K562 (cell line): Measurements from ENCODE around the gene VCX3A. TPM values are rescaled to one million over a fixed set of nuclear protein-coding genes. Genes with fewer than 3 reads are reported as not detected.

Experiments used
- ATAC-seq: fragments of 200-7000 bp; cut with Tn5 transposase; 3 replicates; pipeline ENCODE4 v1.9.1; 2020; ENCODE audit warnings: moderate library complexity
- BruUV-seq: library from RNA; stranded (reverse); fragments of 400-500 nt; replicated peaks from 2 replicates; lab custom pipeline; 2021; lab: Mats Ljungman, UMichigan
- CTCF ChIA-PET: fragments of 300-600 bp; formaldehyde crosslinking; extraction: SDS; loops from one replicate; lab custom pipeline; 2021; ENCODE audit warnings: low intra/inter-chr PET ratio; lab: Yijun Ruan, JAX
- POLR2A ChIA-PET: fragments of 300-600, 350-650 bp; sonication (Branson Sonifier 250); formaldehyde crosslinking; extraction: SDS; loops from one replicate; lab custom pipeline; 2021; ENCODE audit warnings: antibody characterized with exemption, inconsistent platforms; lab: Yijun Ruan, JAX
- DNase-seq, 4 experiments: peaks; one replicate each; pipeline versions ENCODE4 v3.0.0 to v3.0.0-alpha.2; 2011 to 2018; ENCODE audit warnings: low spot score in 3 of 4, mixed read lengths in 3 of 4; ENCODE audit errors: extremely low read depth in 1 of 4
- FAIRE-seq: peaks from 2 replicates; lab custom pipeline; 2011; peaks lifted over from hg19 to GRCh38; lab: Jason Lieb, UNC
- H2AFZ ChIP-seq: 2 replicates; pipeline ENCODE4 v1.6.0; 2011; ENCODE audit warnings: low read depth, low read length, control low read depth, inconsistent platforms
- H3K27ac ChIP-seq: fragments of 200-600 bp; 3 replicates; pipeline ENCODE4 v1.8.0; 2011; ENCODE audit warnings: low read depth, mild to moderate bottlenecking, control low read depth, inconsistent platforms, low read length, moderate library complexity, mixed read lengths; ENCODE audit errors: extremely low read depth
- H3K27me3 ChIP-seq, 2 experiments: fragments of 300-600 bp in 1 of 2; 2 replicates in 1 of 2; 3 replicates in 1 of 2; pipeline versions ENCODE4 v1.6.0 to v1.8.0; 2011; ENCODE audit warnings: inconsistent platforms in 2 of 2, low read length in 2 of 2, mild to moderate bottlenecking in 1 of 2, mixed read lengths in 1 of 2, moderate library complexity in 1 of 2; ENCODE audit not compliant: control insufficient read depth in 2 of 2, insufficient read depth in 2 of 2
- H3K36me3 ChIP-seq: fragments of 300-600 bp; 3 replicates; pipeline ENCODE4 v1.8.0; 2011; ENCODE audit warnings: mild to moderate bottlenecking, low read length, inconsistent platforms; ENCODE audit not compliant: control insufficient read depth, insufficient read depth
- H3K4me1 ChIP-seq, 2 experiments: fragments of 200-600 bp in 1 of 2; replicated peaks in 1 of 2; 2 replicates in 1 of 2; 3 replicates in 1 of 2; pipeline versions ENCODE4 v1.5.1 to v1.8.0; 2011; ENCODE audit warnings: inconsistent platforms in 2 of 2, low read length in 2 of 2, mild to moderate bottlenecking in 1 of 2, mixed read lengths in 1 of 2, moderate library complexity in 1 of 2; ENCODE audit not compliant: control insufficient read depth in 2 of 2, insufficient read depth in 2 of 2
- H3K4me2 ChIP-seq: 2 replicates; pipeline ENCODE4 v1.6.1; 2011; ENCODE audit warnings: low read length, control low read depth, inconsistent platforms, mixed read lengths; ENCODE audit not compliant: insufficient read depth
- H3K4me3 ChIP-seq: fragments of 200-600 bp; sonication (generic), shearing (Covaris generic); 2 replicates; pipeline ENCODE4 v1.5.1; 2016; ENCODE audit warnings: control low read depth, inconsistent platforms
- H3K79me2 ChIP-seq: fragments of 200-600 bp; 3 replicates; pipeline ENCODE4 v1.8.0; 2011; ENCODE audit warnings: low read length, inconsistent platforms; ENCODE audit not compliant: control insufficient read depth, insufficient read depth
- H3K9ac ChIP-seq, 2 experiments: 2 replicates each; pipeline versions ENCODE4 v1.6.0 to v1.6.1; 2011; ENCODE audit warnings: low read depth in 2 of 2, low read length in 2 of 2, control low read depth in 1 of 2, inconsistent platforms in 1 of 2, mild to moderate bottlenecking in 1 of 2, mixed read lengths in 1 of 2; ENCODE audit not compliant: insufficient read depth in 1 of 2
- H3K9me1 ChIP-seq: one replicate; pipeline ENCODE4 v1.6.0; 2011; ENCODE audit warnings: inconsistent platforms, mild to moderate bottlenecking, low read length, moderate library complexity; ENCODE audit not compliant: control insufficient read depth, insufficient read depth
- H3K9me3 ChIP-seq: replicated peaks from 2 replicates; pipeline ENCODE4 v1.5.1; 2011; ENCODE audit warnings: low read depth, low read length, inconsistent platforms; ENCODE audit not compliant: control insufficient read depth, insufficient read depth
- H4K20me1 ChIP-seq: replicated peaks from 2 replicates; pipeline ENCODE4 v1.6.1; 2011; ENCODE audit warnings: low read length, inconsistent platforms, mixed read lengths; ENCODE audit not compliant: control insufficient read depth, insufficient read depth
- ARNT ChIP-seq, 2 experiments: fragments of 450-650 bp; IDR thresholded peaks; 2 replicates each; pipeline ENCODE4 v1.6.1; 2016; ENCODE audit warnings: mild to moderate bottlenecking in 1 of 2
- CBX5 ChIP-seq: IDR thresholded peaks from 2 replicates; pipeline ENCODE4 v1.6.1; 2014; ENCODE audit warnings: low read depth, borderline replicate concordance
- ELF2 ChIP-seq: fragments of 250-450 bp; sonication (Bioruptor Pico); IDR thresholded peaks from 2 replicates; pipeline ENCODE4 v1.5.0; 2021; ENCODE audit warnings: mild to moderate bottlenecking
- ETS1 ChIP-seq: conservative IDR thresholded peaks from 2 replicates; pipeline ENCODE4 v1.6.1; 2011; ENCODE audit warnings: low read depth, mild to moderate bottlenecking, low read length; ENCODE audit not compliant: control insufficient read depth
- FOXK2 ChIP-seq, 2 experiments: fragments of 450-650 bp; IDR thresholded peaks in 1 of 2; conservative IDR thresholded peaks in 1 of 2; 2 replicates each; pipeline ENCODE4 v1.6.1; 2016; ENCODE audit warnings: low read depth in 2 of 2, mild to moderate bottlenecking in 1 of 2
- FOXM1 ChIP-seq, 2 experiments: fragments of 450-650 bp in 1 of 2; sonication (generic) in 1 of 2; formaldehyde crosslinking in 1 of 2; IDR thresholded peaks; 2 replicates each; pipeline versions ENCODE4 v1.6.1 to v1.9.0; 2017 to 2022; ENCODE audit warnings: low read depth in 2 of 2, mild to moderate bottlenecking in 2 of 2, missing genetic modification reagents in 1 of 2, moderate library complexity in 1 of 2
- GATAD2B ChIP-seq: fragments of 450-650 bp; IDR thresholded peaks from 2 replicates; pipeline ENCODE4 v1.6.1; 2017; ENCODE audit warnings: mild to moderate bottlenecking, borderline replicate concordance
- HLTF ChIP-seq: fragments of 450-650 bp; IDR thresholded peaks from 2 replicates; pipeline ENCODE4 v1.6.1; 2016
- HMG20A ChIP-seq: fragments of 450-650 bp; formaldehyde crosslinking; conservative IDR thresholded peaks from 2 replicates; pipeline ENCODE4 v1.4.0; 2020; ENCODE audit warnings: mild to moderate bottlenecking, mixed read lengths
- KDM5B ChIP-seq: fragments of 200-600 bp; sonication (generic); IDR thresholded peaks from 2 replicates; pipeline ENCODE4 v1.6.1; 2012; ENCODE audit warnings: low read depth, mild to moderate bottlenecking, moderate library complexity, low read length, control low read depth, inconsistent platforms; ENCODE audit not compliant: insufficient replicate concordance
- KLF10 ChIP-seq: fragments of 250-450 bp; sonication (Bioruptor Pico); IDR thresholded peaks from 2 replicates; pipeline ENCODE4 v1.6.1; 2021; ENCODE audit warnings: matching md5 sums
- MAZ ChIP-seq, 2 experiments: fragments of 450-650 bp in 1 of 2; sonication (generic) in 1 of 2; formaldehyde crosslinking; IDR thresholded peaks in 1 of 2; conservative IDR thresholded peaks in 1 of 2; 2 replicates each; pipeline versions ENCODE4 v1.4.0 to v1.5.0; 2020; ENCODE audit warnings: mild to moderate bottlenecking in 1 of 2, missing genetic modification reagents in 1 of 2
- MED1 ChIP-seq: sonication (generic); formaldehyde crosslinking; IDR thresholded peaks from 2 replicates; pipeline ENCODE4 v1.8.1; 2023; ENCODE audit warnings: missing genetic modification reagents, borderline replicate concordance
- TFAM ChIP-seq: fragments of 250-450 bp; sonication (Bioruptor Pico); conservative IDR thresholded peaks from 2 replicates; pipeline ENCODE4 v1.5.0; 2021; ENCODE audit warnings: mild to moderate bottlenecking, moderate library complexity
- ZNF212 ChIP-seq: fragments of 450-650 bp; formaldehyde crosslinking; IDR thresholded peaks from 2 replicates; pipeline ENCODE4 v1.4.0; 2020; ENCODE audit warnings: mild to moderate bottlenecking
- ZNF384 ChIP-seq: IDR thresholded peaks from 2 replicates; pipeline ENCODE4 v1.6.1; 2012; ENCODE audit warnings: low read depth, low read length, improper control_type of control experiment
- WGBS: fragments of 100-300 bp; shearing (Covaris generic); methylation state at CpG from one replicate; pipeline ENCODE4 v1.1.6; 2016; ENCODE audit warnings: low coverage, mixed read lengths; ENCODE audit not compliant: insufficient coverage; ENCODE audit errors: missing lambda C conversion rate; 5-methylcytosine and 5-hydroxymethylcytosine counted together
- in situ Hi-C: fragments of 300-500 bp; cut with MboI; formaldehyde crosslinking; loops from 4 replicates; pipeline ENCODE4 v1.15.0; 2018; ENCODE audit warnings: inconsistent platforms, mixed read lengths
- intact Hi-C: fragments of 100-400 bp; cut with micrococcal nuclease; formaldehyde crosslinking; loops from 2 replicates; pipeline ENCODE4 v1.14.2; 2022
- polyA plus RNA-seq, 8 experiments: library from polyadenylated mRNA; depleted of rRNA in 4 of 8; stranded (reverse) in 5 of 8; unstranded in 3 of 8; fragments of >200 nt; fragmentation: Nextera tagmentation in 2 of 8; fragmentation: Illumina TruSeq in 1 of 8; extraction: Ambion mirVana in 2 of 8; extraction: Trizol in 1 of 8; gene quantifications; 2 replicates each; pipeline versions ENCODE4 v1.2.1 to v1.2.3, GENCODE V29; 2011 to 2014; ENCODE audit warnings: inconsistent platforms in 1 of 8, missing spikeins in 1 of 8
- total RNA-seq, 7 experiments: library from RNA; depleted of rRNA in 6 of 7; stranded (reverse); fragments of >200 nt in 6 of 7; fragmentation: Illumina TruSeq in 2 of 7; extraction: Trizol in 2 of 7; gene quantifications; 2 replicates each; pipeline versions ENCODE4 v1.2.1 to v1.2.3, GENCODE V29; 2011 to 2021; ENCODE audit warnings: low replicate concordance in 1 of 7
- TF ChIP-seq, protein P1 (sequence below), 2 experiments: IDR thresholded peaks; 2 replicates each; pipeline ENCODE4 v1.6.1; 2011; ENCODE audit warnings: borderline replicate concordance in 1 of 2, control low read depth in 1 of 2, low read depth in 1 of 2, low read length in 1 of 2, mild to moderate bottlenecking in 1 of 2, mixed read lengths in 1 of 2, moderate library complexity in 1 of 2; ENCODE audit not compliant: insufficient read depth in 1 of 2, insufficient read length in 1 of 2, poor library complexity in 1 of 2, severe bottlenecking in 1 of 2; ENCODE audit errors: extremely low read depth in 1 of 2
- TF ChIP-seq, protein P2 (sequence below): sonication (generic); formaldehyde crosslinking; IDR thresholded peaks from 2 replicates; pipeline ENCODE4 v1.8.1; 2023; ENCODE audit warnings: mild to moderate bottlenecking, missing genetic modification reagents

VCX3A gene
- total and polyA plus RNA-seq, 9 of the 15 experiments (the other 6 are each of a cell fraction or from before 2014, with no cell fraction given), result 0.08 to 64.5 (median 9.2) TPM

GRCh38 chrX:6498324-6498723 is 36.6 kb downstream of the VCX3A start:
- DNase-seq (no peak), FAIRE-seq (no peak), ATAC-seq (no peak)
- H3K27me3 ChIP-seq, result no peaks in the 10 kb centered on the region
- no peaks in the 10 kb centered on the region for H3K79me2 ChIP-seq
- H2AFZ ChIP-seq, result no peak overlapping the region
- ChIA-PET CTCF (no interaction called here), POLR2A (no interaction called here)
- H3K27ac ChIP-seq, result no peak overlapping the region
- no peak overlapping the region for H3K4me2 ChIP-seq
- no peaks in the 10 kb centered on the region for H3K36me3 ChIP-seq
- no peaks in the 10 kb centered on the region for H3K9me3 ChIP-seq
- no peaks in the 10 kb centered on the region for H3K9me1 ChIP-seq
- H3K4me3 ChIP-seq, result no peak overlapping the region
- H4K20me1 ChIP-seq, result no peaks in the 10 kb centered on the region
- H3K9ac ChIP-seq, result no peak overlapping the region
- BruUV-seq, result no TSS peak
- WGBS, result 0% methylated on average over 2 of the region's 2 CpGs
- no peaks in the 10 kb centered on the region for H3K4me1 ChIP-seq
- intact Hi-C loops, result no loop called here
- in situ Hi-C loops, result no loop called here
- TF ChIP-seq, protein P1, sequence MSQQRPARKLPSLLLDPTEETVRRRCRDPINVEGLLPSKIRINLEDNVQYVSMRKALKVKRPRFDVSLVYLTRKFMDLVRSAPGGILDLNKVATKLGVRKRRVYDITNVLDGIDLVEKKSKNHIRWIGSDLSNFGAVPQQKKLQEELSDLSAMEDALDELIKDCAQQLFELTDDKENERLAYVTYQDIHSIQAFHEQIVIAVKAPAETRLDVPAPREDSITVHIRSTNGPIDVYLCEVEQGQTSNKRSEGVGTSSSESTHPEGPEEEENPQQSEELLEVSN (IDR thresholded peaks at IDR 0.05; ENCODE audit: borderline replicate concordance in 1 of 2, extremely low read depth in 1 of 2, insufficient read depth in 1 of 2, insufficient read length in 1 of 2, low read depth in 1 of 2, low read length in 1 of 2, poor library complexity in 1 of 2, severe bottlenecking in 1 of 2), result no peak
- TF ChIP-seq KDM5B (no peak), CBX5 (no peak), FOXM1 (IDR thresholded peaks at IDR 0.05; ENCODE audit: low read depth) (no peak), FOXM1 (CRISPR knock-in tag; IDR thresholded peaks at IDR 0.05; ENCODE audit: low read depth) (no peak), HMG20A (CRISPR knock-in tag) (no peak), ZNF384 (no peak), MED1 (no peak), ZNF212 (CRISPR knock-in tag) (no peak), ARNT (IDR thresholded peaks at IDR 0.05) (no peak), HLTF (no peak), KLF10 (CRISPR knock-in tag) (no peak), TFAM (no peak), MAZ (CRISPR knock-in tag; conservative IDR thresholded peaks at IDR 0.05 in 1 of 2, IDR thresholded peaks at IDR 0.05 in 1 of 2) (no peak), FOXK2 (conservative IDR thresholded peaks at IDR 0.05 in 1 of 2, IDR thresholded peaks at IDR 0.05 in 1 of 2; ENCODE audit: low read depth in 2 of 2) (no peak), ETS1 (no peak), ELF2 (no peak), GATAD2B (no peak)
- TF ChIP-seq, protein P2, sequence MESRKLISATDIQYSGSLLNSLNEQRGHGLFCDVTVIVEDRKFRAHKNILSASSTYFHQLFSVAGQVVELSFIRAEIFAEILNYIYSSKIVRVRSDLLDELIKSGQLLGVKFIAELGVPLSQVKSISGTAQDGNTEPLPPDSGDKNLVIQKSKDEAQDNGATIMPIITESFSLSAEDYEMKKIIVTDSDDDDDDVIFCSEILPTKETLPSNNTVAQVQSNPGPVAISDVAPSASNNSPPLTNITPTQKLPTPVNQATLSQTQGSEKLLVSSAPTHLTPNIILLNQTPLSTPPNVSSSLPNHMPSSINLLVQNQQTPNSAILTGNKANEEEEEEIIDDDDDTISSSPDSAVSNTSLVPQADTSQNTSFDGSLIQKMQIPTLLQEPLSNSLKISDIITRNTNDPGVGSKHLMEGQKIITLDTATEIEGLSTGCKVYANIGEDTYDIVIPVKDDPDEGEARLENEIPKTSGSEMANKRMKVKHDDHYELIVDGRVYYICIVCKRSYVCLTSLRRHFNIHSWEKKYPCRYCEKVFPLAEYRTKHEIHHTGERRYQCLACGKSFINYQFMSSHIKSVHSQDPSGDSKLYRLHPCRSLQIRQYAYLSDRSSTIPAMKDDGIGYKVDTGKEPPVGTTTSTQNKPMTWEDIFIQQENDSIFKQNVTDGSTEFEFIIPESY, result no peak
